ENCODE data around the gene INPP5K.
"Not testable (repeated sequence)": the region's sequence is repeated elsewhere in the genome, so short reads cannot be mapped to it uniquely, and the experiment has no call there.

The INPP5K gene

GRCh38 chr17:1552932-1553331 lies 36.5 kb upstream of the INPP5K start:
- DNase-seq: peak in 2 of 10 donors; percentile 26 to 33
- intact Hi-C loops (cut with DNase I): no loop called here

GRCh38 chr17:1551741-1552140 lies 35.3 kb upstream of the INPP5K start:
- intact Hi-C loops (cut with DNase I): no loop called here
- peak in 2 of 10 donors; percentile 50 to 52 for DNase-seq

GRCh38 chr17:1548032-1548431 lies 31.6 kb upstream of the INPP5K start:
- peak in 1 of 10 donors; percentile 62 for DNase-seq
- intact Hi-C loops (cut with DNase I): no loop called here

GRCh38 chr17:1546292-1546922 lies 30.0 kb upstream of the INPP5K start:
- intact Hi-C loops (cut with DNase I): no loop called here
- no peak for DNase-seq

- no peak for DNase-seq
- intact Hi-C loops (cut with DNase I): no loop called here
Measured at GRCh38 chr17:1545618-1546017, 29.2 kb upstream of the INPP5K start.

GRCh38 chr17:1542316-1542715 lies 25.9 kb upstream of the INPP5K start:
- intact Hi-C loops (cut with DNase I): no loop called here
- DNase-seq: peak in 2 of 10 donors; percentile 30 to 37

GRCh38 chr17:1541367-1541904 lies 25.0 kb upstream of the INPP5K start:
- DNase-seq: peak in 2 of 10 donors; percentile 8 to 9
- intact Hi-C loops (cut with DNase I): no loop called here

- peak in 2 of 10 donors; percentile 36 to 68 for DNase-seq
- intact Hi-C loops (cut with DNase I): no loop called here
Measured at GRCh38 chr17:1539811-1540210, 23.4 kb upstream of the INPP5K start.

- DNase-seq: no peak
- intact Hi-C loops (cut with DNase I): no loop called here
Measured at GRCh38 chr17:1535737-1536136, 19.3 kb upstream of the INPP5K start.

- intact Hi-C loops (cut with DNase I): no loop called here
- peak in 5 of 10 donors; percentile 15 to 81 (median 30) for DNase-seq
Measured at GRCh38 chr17:1533661-1534325, 17.4 kb upstream of the INPP5K start.

GRCh38 chr17:1532836-1533602 lies 16.6 kb upstream of the INPP5K start:
- intact Hi-C loops (cut with DNase I): no loop called here
- peak in 3 of 10 donors; percentile 32 to 87 (median 53) for DNase-seq

GRCh38 chr17:1529863-1530262 lies 13.5 kb upstream of the INPP5K start:
- no peak for DNase-seq
- intact Hi-C loops (cut with DNase I): no loop called here

- intact Hi-C loops (cut with DNase I); DNase-seq: not testable (repeated sequence)
Measured at GRCh38 chr17:1526876-1527275, 10.5 kb upstream of the INPP5K start.

GRCh38 chr17:1522626-1523025 lies 6.2 kb upstream of the INPP5K start:
- intact Hi-C loops (cut with DNase I): no loop called here
- DNase-seq: peak in 1 of 10 donors; percentile 4

GRCh38 chr17:1521086-1521640 lies 4.8 kb upstream of the INPP5K start:
- peak in 1 of 10 donors; percentile 40 for DNase-seq
- intact Hi-C loops (cut with DNase I): no loop called here

GRCh38 chr17:1519678-1520077 lies 3.3 kb upstream of the INPP5K start:
- no peak for DNase-seq
- intact Hi-C loops (cut with DNase I): loop anchor here (10.0 kb wide), 1 partner anchor 255 kb away; no protein-coding TSS in a partner anchor

GRCh38 chr17:1518410-1518809 lies 2.0 kb upstream of the INPP5K start:
- intact Hi-C loops (cut with DNase I): loop anchor here (10.0 kb wide), 1 partner anchor 254 kb away; no protein-coding TSS in a partner anchor
- DNase-seq: no peak

- intact Hi-C loops (cut with DNase I): loop anchor here (1.0 to 10.0 kb wide), 4 partner anchors 47 to 251 kb away; partner anchors contain the start of gene PITPNA
- DNase-seq: peak in 1 of 10 donors; percentile 32
Measured at GRCh38 chr17:1515640-1516387, 598 bp downstream of the INPP5K start.

- no peak for DNase-seq
- intact Hi-C loops (cut with DNase I): loop anchor here (10.0 kb wide), 1 partner anchor 248 kb away; no protein-coding TSS in a partner anchor
Measured at GRCh38 chr17:1512351-1512750, 4.1 kb downstream of the INPP5K start.

Measured in posterior cingulate gyrus (tissue), 11 donors.